RWPE2 (cell line): Measurements from ENCODE around the gene PPIL6.

Experiments
- ATAC-seq: fragments of 200-7000 bp; cut with Tn5 transposase; 3 replicates; pipeline ENCODE4 v1.9.1; 2021; ENCODE audit warnings: low read depth
- DNase-seq: peaks from one replicate; pipeline ENCODE4 v3.0.0-alpha.2; 2020; ENCODE audit warnings: low spot score
- H3K27ac ChIP-seq: fragments of 450-650 bp; 2 replicates; pipeline ENCODE4 v1.5.1; 2017; ENCODE audit warnings: mild to moderate bottlenecking; ENCODE audit not compliant: poor library complexity, severe bottlenecking
- H3K27me3 ChIP-seq: fragments of 250-450 bp; sonication (Bioruptor Pico); 2 replicates; pipeline ENCODE4 v1.5.1; 2021; ENCODE audit warnings: mild to moderate bottlenecking, moderate library complexity; ENCODE audit not compliant: insufficient read depth, poor library complexity, severe bottlenecking
- H3K36me3 ChIP-seq: fragments of 250-450 bp; sonication (Bioruptor Pico); 2 replicates; pipeline ENCODE4 v1.5.1; 2020; ENCODE audit warnings: low read depth, mild to moderate bottlenecking, moderate library complexity
- H3K4me1 ChIP-seq: fragments of 250-450 bp; sonication (Bioruptor Pico); 2 replicates; pipeline ENCODE4 v1.5.1; 2021; ENCODE audit warnings: mild to moderate bottlenecking, moderate library complexity; ENCODE audit not compliant: insufficient read depth, poor library complexity, severe bottlenecking
- H3K4me3 ChIP-seq: fragments of 250-450 bp; sonication (Bioruptor Pico); 2 replicates; pipeline ENCODE4 v1.5.1; 2021; ENCODE audit warnings: mild to moderate bottlenecking, moderate library complexity; ENCODE audit not compliant: severe bottlenecking
- H3K9me3 ChIP-seq: fragments of 250-450 bp; sonication (Bioruptor Pico); 2 replicates; pipeline ENCODE4 v1.5.1; 2021; ENCODE audit warnings: mild to moderate bottlenecking, moderate library complexity; ENCODE audit not compliant: severe bottlenecking
- CTCF ChIP-seq: fragments of 450-650 bp; IDR thresholded peaks from one replicate; pipeline ENCODE4 v1.5.1; 2017; ENCODE audit warnings: mild to moderate bottlenecking, moderate library complexity; ENCODE audit not compliant: poor library complexity, severe bottlenecking

Gene PPIL6

GRCh38 chr6:109474995-109475394, 34.6 kb upstream of the PPIL6 start:
- no peak for TF ChIP-seq CTCF
- Histone ChIP-seq H3K4me1 (peaks cover 9% of the 10 kb centered on the region), H3K4me3 (no peak overlapping the region), H3K27me3 (no peaks in the 10 kb centered on the region), H3K27ac (no peak overlapping the region), H3K36me3 (peaks cover 78% of the 10 kb centered on the region), H3K9me3 (no peaks in the 10 kb centered on the region)
- no peak for ATAC-seq
- DNase-seq: no peak

GRCh38 chr6:109473120-109473519, 32.7 kb upstream of the PPIL6 start:
- peaks cover 62% of the 10 kb centered on the region for H3K36me3 ChIP-seq

GRCh38 chr6:109472132-109472995, 31.9 kb upstream of the PPIL6 start:
- no peak for TF ChIP-seq CTCF
- DNase-seq (no peak), ATAC-seq (no peak)
- H3K27ac ChIP-seq: no peak overlapping the region
- H3K27me3 ChIP-seq: no peaks in the 10 kb centered on the region
- no peak overlapping the region for H3K4me3 ChIP-seq
- no peaks in the 10 kb centered on the region for H3K9me3 ChIP-seq
- no peaks in the 10 kb centered on the region for H3K4me1 ChIP-seq
- H3K36me3 ChIP-seq: peaks cover 63% of the 10 kb centered on the region

More at GRCh38 chr6:109473120-109473519, 32.7 kb upstream of the PPIL6 start:
- no peaks in the 10 kb centered on the region for H3K4me1 ChIP-seq
- no peaks in the 10 kb centered on the region for H3K27me3 ChIP-seq
- no peak for TF ChIP-seq CTCF
- ATAC-seq (no peak), DNase-seq (no peak)
- H3K4me3 ChIP-seq: no peak overlapping the region
- H3K9me3 ChIP-seq: no peaks in the 10 kb centered on the region
- no peak overlapping the region for H3K27ac ChIP-seq

- H3K27ac ChIP-seq: no peak overlapping the region
- H3K36me3 ChIP-seq: peaks cover 72% of the 10 kb centered on the region
- H3K4me1 ChIP-seq: no peaks in the 10 kb centered on the region
- TF ChIP-seq CTCF: no peak
- H3K9me3 ChIP-seq: no peaks in the 10 kb centered on the region
- ATAC-seq: no peak
- DNase-seq: no peak
- H3K27me3 ChIP-seq: no peaks in the 10 kb centered on the region
- no peak overlapping the region for H3K4me3 ChIP-seq
Observed at GRCh38 chr6:109471105-109471810, 30.8 kb upstream of the PPIL6 start.
